Loucy (cell line): ENCODE data around the gene CCDC160.
"Not testable (repeated sequence)": the region's sequence is repeated elsewhere in the genome, so short reads cannot be mapped to it uniquely, and the experiment has no call there.

ENCODE experiments used
- CTCF ChIP-seq: fragments of 200-600 bp; sonication (generic); conservative IDR thresholded peaks from 2 replicates; pipeline ENCODE4 v1.5.1; 2014; ENCODE audit warnings: mild to moderate bottlenecking, antibody characterized with exemption, low read length
- EZH2phosphoT487 ChIP-seq: fragments of 200-600 bp; IDR thresholded peaks from 2 replicates; pipeline ENCODE4 v1.6.1; 2018; ENCODE audit warnings: antibody characterized with exemption, mild to moderate bottlenecking, moderate library complexity, borderline replicate concordance

GRCh38 chrX:134285934-134286333 is 49.0 kb downstream of the CCDC160 start:
- TF ChIP-seq CTCF, EZH2phosphoT487: not testable (repeated sequence)
